Liver (tissue), 3 donors: Measurements from ENCODE around the gene BTBD8.

Experiments
- GABPA ChIP-seq, 2 donors: IDR thresholded peaks in 1 of 2; conservative IDR thresholded peaks in 1 of 2; 2 replicates each; pipeline ENCODE4 v1.6.1; 2016; ENCODE audit warnings: antibody characterized with exemption in 2 of 2, mild to moderate bottlenecking in 1 of 2, moderate library complexity in 1 of 2
- JUND ChIP-seq, 2 donors: IDR thresholded peaks; 2 replicates each; pipeline ENCODE4 v1.6.1; 2016; ENCODE audit warnings: antibody characterized with exemption in 2 of 2
- MAX ChIP-seq: IDR thresholded peaks from 2 replicates; pipeline ENCODE4 v1.6.1; 2016; ENCODE audit warnings: antibody characterized with exemption
- RAD21 ChIP-seq, 2 donors: IDR thresholded peaks; 2 replicates each; pipeline ENCODE4 v1.6.1; 2016; ENCODE audit warnings: antibody characterized with exemption in 2 of 2, mild to moderate bottlenecking in 2 of 2
- SP1 ChIP-seq: IDR thresholded peaks from 2 replicates; pipeline ENCODE4 v1.6.1; 2018; ENCODE audit warnings: antibody characterized with exemption, mild to moderate bottlenecking
- YY1 ChIP-seq: IDR thresholded peaks from 2 replicates; pipeline ENCODE4 v1.6.1; 2016; ENCODE audit warnings: antibody characterized with exemption, mild to moderate bottlenecking
- TF ChIP-seq, protein P1 (sequence below): fragments of 150-350 bp; IDR thresholded peaks from 2 replicates; pipeline ENCODE4 v1.5.1; 2017; ENCODE audit warnings: improper control_type of control experiment, low read depth, low read length; ENCODE audit not compliant: missing input control
- TF ChIP-seq, protein P2 (sequence below): IDR thresholded peaks from 2 replicates; pipeline ENCODE4 v1.6.1; 2016; ENCODE audit warnings: antibody characterized with exemption, mild to moderate bottlenecking
- donor health status: healthy.
- donor health status: healthy.

DNA sequence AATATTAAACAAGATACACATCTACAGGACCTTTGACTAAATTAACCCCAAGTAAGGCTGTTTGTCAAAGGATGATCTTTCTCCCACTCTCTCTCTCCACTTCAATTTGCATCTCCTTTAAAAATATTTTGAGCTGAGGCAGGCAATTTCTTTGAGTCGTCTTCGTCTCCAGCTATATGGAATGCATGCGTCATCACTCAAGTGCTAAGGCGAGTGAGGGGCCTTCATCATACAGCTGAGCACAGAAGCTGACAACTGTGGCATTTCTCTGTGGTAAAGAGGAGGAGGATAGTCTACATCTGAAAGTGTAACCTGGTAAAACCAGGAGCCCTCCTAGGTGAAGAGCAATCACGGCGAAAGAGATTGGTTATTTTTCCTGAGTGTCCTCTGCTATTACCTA, 42.7 kb upstream of the BTBD8 start:
- TF ChIP-seq, protein P1, sequence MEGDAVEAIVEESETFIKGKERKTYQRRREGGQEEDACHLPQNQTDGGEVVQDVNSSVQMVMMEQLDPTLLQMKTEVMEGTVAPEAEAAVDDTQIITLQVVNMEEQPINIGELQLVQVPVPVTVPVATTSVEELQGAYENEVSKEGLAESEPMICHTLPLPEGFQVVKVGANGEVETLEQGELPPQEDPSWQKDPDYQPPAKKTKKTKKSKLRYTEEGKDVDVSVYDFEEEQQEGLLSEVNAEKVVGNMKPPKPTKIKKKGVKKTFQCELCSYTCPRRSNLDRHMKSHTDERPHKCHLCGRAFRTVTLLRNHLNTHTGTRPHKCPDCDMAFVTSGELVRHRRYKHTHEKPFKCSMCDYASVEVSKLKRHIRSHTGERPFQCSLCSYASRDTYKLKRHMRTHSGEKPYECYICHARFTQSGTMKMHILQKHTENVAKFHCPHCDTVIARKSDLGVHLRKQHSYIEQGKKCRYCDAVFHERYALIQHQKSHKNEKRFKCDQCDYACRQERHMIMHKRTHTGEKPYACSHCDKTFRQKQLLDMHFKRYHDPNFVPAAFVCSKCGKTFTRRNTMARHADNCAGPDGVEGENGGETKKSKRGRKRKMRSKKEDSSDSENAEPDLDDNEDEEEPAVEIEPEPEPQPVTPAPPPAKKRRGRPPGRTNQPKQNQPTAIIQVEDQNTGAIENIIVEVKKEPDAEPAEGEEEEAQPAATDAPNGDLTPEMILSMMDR, result no peak
- TF ChIP-seq, protein P2, sequence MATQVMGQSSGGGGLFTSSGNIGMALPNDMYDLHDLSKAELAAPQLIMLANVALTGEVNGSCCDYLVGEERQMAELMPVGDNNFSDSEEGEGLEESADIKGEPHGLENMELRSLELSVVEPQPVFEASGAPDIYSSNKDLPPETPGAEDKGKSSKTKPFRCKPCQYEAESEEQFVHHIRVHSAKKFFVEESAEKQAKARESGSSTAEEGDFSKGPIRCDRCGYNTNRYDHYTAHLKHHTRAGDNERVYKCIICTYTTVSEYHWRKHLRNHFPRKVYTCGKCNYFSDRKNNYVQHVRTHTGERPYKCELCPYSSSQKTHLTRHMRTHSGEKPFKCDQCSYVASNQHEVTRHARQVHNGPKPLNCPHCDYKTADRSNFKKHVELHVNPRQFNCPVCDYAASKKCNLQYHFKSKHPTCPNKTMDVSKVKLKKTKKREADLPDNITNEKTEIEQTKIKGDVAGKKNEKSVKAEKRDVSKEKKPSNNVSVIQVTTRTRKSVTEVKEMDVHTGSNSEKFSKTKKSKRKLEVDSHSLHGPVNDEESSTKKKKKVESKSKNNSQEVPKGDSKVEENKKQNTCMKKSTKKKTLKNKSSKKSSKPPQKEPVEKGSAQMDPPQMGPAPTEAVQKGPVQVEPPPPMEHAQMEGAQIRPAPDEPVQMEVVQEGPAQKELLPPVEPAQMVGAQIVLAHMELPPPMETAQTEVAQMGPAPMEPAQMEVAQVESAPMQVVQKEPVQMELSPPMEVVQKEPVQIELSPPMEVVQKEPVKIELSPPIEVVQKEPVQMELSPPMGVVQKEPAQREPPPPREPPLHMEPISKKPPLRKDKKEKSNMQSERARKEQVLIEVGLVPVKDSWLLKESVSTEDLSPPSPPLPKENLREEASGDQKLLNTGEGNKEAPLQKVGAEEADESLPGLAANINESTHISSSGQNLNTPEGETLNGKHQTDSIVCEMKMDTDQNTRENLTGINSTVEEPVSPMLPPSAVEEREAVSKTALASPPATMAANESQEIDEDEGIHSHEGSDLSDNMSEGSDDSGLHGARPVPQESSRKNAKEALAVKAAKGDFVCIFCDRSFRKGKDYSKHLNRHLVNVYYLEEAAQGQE, result no peak
- TF ChIP-seq MAX, result no peak
- TF ChIP-seq YY1, result no peak
- no peak for TF ChIP-seq RAD21 (IDR thresholded peaks at IDR 0.05)
- TF ChIP-seq SP1, result no peak
- TF ChIP-seq JUND (IDR thresholded peaks at IDR 0.05), result no peak
- TF ChIP-seq GABPA (IDR thresholded peaks at IDR 0.05 in 1 of 2, conservative IDR thresholded peaks at IDR 0.05 in 1 of 2), result no peak
